DOHH2 (cell line): ENCODE measurements around the gene CGB8.

Experiments
- H3F3A ChIP-seq: fragments of 200-600 bp; sonication (generic), shearing (Covaris generic); 2 replicates; pipeline ENCODE4 v1.6.0; 2016; ENCODE audit warnings: antibody characterized with exemption, mild to moderate bottlenecking; ENCODE audit not compliant: control insufficient read depth, insufficient read depth
- H3K27ac ChIP-seq: fragments of 200-600 bp; sonication (generic); 2 replicates; pipeline ENCODE4 v1.5.1; 2014; ENCODE audit warnings: low read depth, mild to moderate bottlenecking, low read length, moderate library complexity
- H3K27me3 ChIP-seq: fragments of 200-600 bp; sonication (generic); 2 replicates; pipeline ENCODE4 v1.6.1; 2014; ENCODE audit warnings: mild to moderate bottlenecking, low read length, mixed read lengths; ENCODE audit not compliant: control insufficient read depth
- H3K36me3 ChIP-seq: fragments of 200-600 bp; sonication (generic); 2 replicates; pipeline ENCODE4 v1.6.1; 2014; ENCODE audit warnings: mild to moderate bottlenecking, low read length, moderate library complexity, mixed read lengths; ENCODE audit not compliant: control insufficient read depth
- H3K4me1 ChIP-seq: fragments of 200-600 bp; sonication (generic); 2 replicates; pipeline ENCODE4 v1.6.1; 2014; ENCODE audit warnings: mild to moderate bottlenecking, low read length, mixed read lengths; ENCODE audit not compliant: control insufficient read depth
- H3K4me2 ChIP-seq: fragments of 200-600 bp; sonication (generic); 2 replicates; pipeline ENCODE4 v1.6.0; 2014; ENCODE audit warnings: mild to moderate bottlenecking, low read length, moderate library complexity
- H3K4me3 ChIP-seq: fragments of 200-600 bp; sonication (generic); 2 replicates; pipeline ENCODE4 v1.5.1; 2014; ENCODE audit warnings: mild to moderate bottlenecking, low read length, mixed read lengths
- H3K79me2 ChIP-seq: fragments of 200-600 bp; sonication (generic); 2 replicates; pipeline ENCODE4 v1.6.1; 2014; ENCODE audit warnings: mild to moderate bottlenecking, low read length, mixed read lengths; ENCODE audit not compliant: control insufficient read depth
- H3K9me2 ChIP-seq: fragments of 200-600 bp; sonication (generic); replicated peaks from 2 replicates; pipeline ENCODE4 v1.6.1; 2014; ENCODE audit warnings: mild to moderate bottlenecking, low read length, mixed read lengths; ENCODE audit not compliant: control insufficient read depth
- H3K9me3 ChIP-seq: fragments of 200-600 bp; sonication (generic); 2 replicates; pipeline ENCODE4 v1.6.1; 2014; ENCODE audit warnings: antibody characterized with exemption, low read length, mixed read lengths; ENCODE audit not compliant: control insufficient read depth, insufficient read depth
- H4K20me1 ChIP-seq: fragments of 200-600 bp; sonication (generic); 2 replicates; pipeline ENCODE4 v1.6.0; 2014; ENCODE audit warnings: low read depth, mild to moderate bottlenecking, antibody characterized with exemption, low read length, moderate library complexity; ENCODE audit not compliant: control insufficient read depth, insufficient read depth
- CTCF ChIP-seq: fragments of 200-600 bp; sonication (generic); IDR thresholded peaks from one replicate; pipeline ENCODE4 v1.5.1; 2014; ENCODE audit warnings: antibody characterized with exemption, mild to moderate bottlenecking, low read depth, low read length; ENCODE audit not compliant: poor library complexity, severe bottlenecking
- EZH2phosphoT487 ChIP-seq: fragments of 200-600 bp; sonication (generic); IDR thresholded peaks from 2 replicates; pipeline ENCODE4 v1.6.1; 2017; ENCODE audit warnings: borderline replicate concordance, mild to moderate bottlenecking, antibody characterized with exemption, low read length, moderate library complexity, mixed read lengths

CGB8 gene

GRCh38 chr19:49009828-49010227, 39.1 kb downstream of the CGB8 start:
- H3K4me2 ChIP-seq = no peak overlapping the region
- H3K27ac ChIP-seq = no peak overlapping the region
- no peaks in the 10 kb centered on the region; the same call in 1 of the 2 replicates for H4K20me1 ChIP-seq
- 0 out of 2 replicates have a peak, but pooled peaks cover 3% of the 10 kb centered on the region for H3F3A ChIP-seq
- no peaks in the 10 kb centered on the region for H3K27me3 ChIP-seq
- no peaks in the 10 kb centered on the region for H3K9me2 ChIP-seq
- TF ChIP-seq CTCF (no peak), EZH2phosphoT487 (no peak)
- H3K4me3 ChIP-seq = no peak overlapping the region
- peaks cover 74% of the 10 kb centered on the region for H3K36me3 ChIP-seq
- H3K79me2 ChIP-seq = no peaks in the 10 kb centered on the region
- H3K4me1 ChIP-seq = no peaks in the 10 kb centered on the region
- H3K9me3 ChIP-seq = no peaks in the 10 kb centered on the region

- Histone ChIP-seq H4K20me1 (no peaks in the 10 kb centered on the region; the same call in 1 of the 2 replicates), H3K9me3 (no peaks in the 10 kb centered on the region), H3K36me3 (peaks cover 77% of the 10 kb centered on the region), H3K79me2 (peaks cover 2% of the 10 kb centered on the region; the same call in 1 of the 2 replicates), H3K27ac (no peak overlapping the region), H3K9me2 (no peaks in the 10 kb centered on the region), H3K4me3 (no peak overlapping the region), H3K4me2 (no peak overlapping the region), H3K4me1 (no peaks in the 10 kb centered on the region), H3F3A (no peaks in the 10 kb centered on the region), H3K27me3 (no peaks in the 10 kb centered on the region)
- TF ChIP-seq CTCF (no peak), EZH2phosphoT487 (no peak)
These were observed 42.0 kb downstream of the CGB8 start for GRCh38 chr19:49006905-49007304.

GRCh38 chr19:49004964-49005614, 43.8 kb downstream of the CGB8 start:
- no peak for TF ChIP-seq EZH2phosphoT487
- no peak for TF ChIP-seq CTCF
- no peaks in the 10 kb centered on the region for H3K27me3 ChIP-seq
- no peak overlapping the region for H3K4me3 ChIP-seq
- H3K79me2 ChIP-seq = peaks cover 7% of the 10 kb centered on the region
- H3F3A ChIP-seq = no peaks in the 10 kb centered on the region
- no peaks in the 10 kb centered on the region for H3K9me3 ChIP-seq
- no peaks in the 10 kb centered on the region for H3K9me2 ChIP-seq
- H3K36me3 ChIP-seq = peaks cover 68% of the 10 kb centered on the region
- no peak overlapping the region for H3K4me2 ChIP-seq
- no peaks in the 10 kb centered on the region for H3K4me1 ChIP-seq
- H3K27ac ChIP-seq = no peak overlapping the region
- no peaks in the 10 kb centered on the region for H4K20me1 ChIP-seq
